DND-41 (cell line): ENCODE measurements around the gene NHEJ1.

ENCODE experiments used
- ATAC-seq: fragments of 200-7000 bp; cut with Tn5 transposase; 3 replicates; pipeline ENCODE4 v1.9.1; 2021; ENCODE audit warnings: low read depth; ENCODE audit not compliant: insufficient read depth
- DNase-seq: peaks from one replicate; pipeline ENCODE4 v3.0.0-alpha.2; 2020
- H2AFZ ChIP-seq: 2 replicates; pipeline ENCODE4 v1.6.0; 2012; ENCODE audit warnings: low read depth, low read length
- H3K27ac ChIP-seq: 2 replicates; pipeline ENCODE4 v1.5.1; 2012; ENCODE audit warnings: low read length, inconsistent platforms
- H3K27me3 ChIP-seq: fragments of 200-600 bp; sonication (generic); 2 replicates; pipeline ENCODE4 v1.6.0; 2012; ENCODE audit warnings: low read length, mild to moderate bottlenecking, inconsistent platforms; ENCODE audit not compliant: insufficient read depth, poor library complexity
- H3K36me3 ChIP-seq: 2 replicates; pipeline ENCODE4 v1.5.1; 2012; ENCODE audit warnings: low read length, inconsistent platforms; ENCODE audit not compliant: insufficient read depth
- H3K4me1 ChIP-seq: 2 replicates; pipeline ENCODE4 v1.5.1; 2012; ENCODE audit warnings: mild to moderate bottlenecking, low read length; ENCODE audit not compliant: insufficient read depth
- H3K4me2 ChIP-seq: 2 replicates; pipeline ENCODE4 v1.6.0; 2012; ENCODE audit warnings: mild to moderate bottlenecking, moderate library complexity, low read length, inconsistent platforms; ENCODE audit not compliant: insufficient read depth
- H3K4me3 ChIP-seq, 2 experiments: fragments of 200-600 bp in 1 of 2; shearing (Covaris generic) in 1 of 2; 2 replicates each; pipeline ENCODE4 v1.5.1; 2012 to 2016; ENCODE audit warnings: inconsistent platforms in 2 of 2, low read length in 2 of 2, mild to moderate bottlenecking in 2 of 2, low read depth in 1 of 2, moderate library complexity in 1 of 2
- H3K79me2 ChIP-seq: 2 replicates; pipeline ENCODE4 v1.6.0; 2012; ENCODE audit warnings: low read length, inconsistent platforms; ENCODE audit not compliant: insufficient read depth
- H3K9ac ChIP-seq: 2 replicates; pipeline ENCODE4 v1.6.0; 2012; ENCODE audit warnings: low read depth, mild to moderate bottlenecking, inconsistent platforms, low read length, moderate library complexity
- H3K9me3 ChIP-seq: 2 replicates; pipeline ENCODE4 v1.5.1; 2012; ENCODE audit warnings: low read length, moderate library complexity, mild to moderate bottlenecking, inconsistent platforms; ENCODE audit not compliant: insufficient read depth, severe bottlenecking
- H4K20me1 ChIP-seq: 2 replicates; pipeline ENCODE4 v1.6.0; 2012; ENCODE audit warnings: low read length; ENCODE audit not compliant: insufficient read depth
- CTCF ChIP-seq: IDR thresholded peaks from 2 replicates; pipeline ENCODE4 v1.5.1; 2012; ENCODE audit warnings: borderline replicate concordance, low read length, moderate library complexity, mild to moderate bottlenecking; ENCODE audit not compliant: poor library complexity, severe bottlenecking; ENCODE audit errors: extremely low read depth
- EZH2 ChIP-seq: IDR thresholded peaks from 3 replicates; pipeline ENCODE4 v1.6.1; 2012; ENCODE audit warnings: borderline replicate concordance, low read depth, mild to moderate bottlenecking, moderate library complexity, low read length, inconsistent platforms; ENCODE audit not compliant: severe bottlenecking

Gene NHEJ1

GRCh38 chr2:219106251-219106650, 54.4 kb downstream of the NHEJ1 start:
- Histone ChIP-seq H2AFZ (no peak overlapping the region), H3K36me3 (no peaks in the 10 kb centered on the region), H3K9ac (no peak overlapping the region), H3K4me3 (no peak overlapping the region), H3K79me2 (no peaks in the 10 kb centered on the region), H3K27ac (no peak overlapping the region), H3K4me2 (no peak overlapping the region), H3K27me3 (no peaks in the 10 kb centered on the region), H3K4me1 (no peaks in the 10 kb centered on the region), H4K20me1 (no peaks in the 10 kb centered on the region), H3K9me3 (no peaks in the 10 kb centered on the region)
- no peak for DNase-seq
- TF ChIP-seq EZH2 (no peak), CTCF (no peak)
- ATAC-seq = no peak

- no peaks in the 10 kb centered on the region for H3K79me2 ChIP-seq
- no peak overlapping the region for H3K4me3 ChIP-seq
- H3K27me3 ChIP-seq = no peaks in the 10 kb centered on the region
- no peaks in the 10 kb centered on the region for H3K9me3 ChIP-seq
- no peaks in the 10 kb centered on the region for H3K36me3 ChIP-seq
- TF ChIP-seq EZH2 = no peak
- TF ChIP-seq CTCF = peak; percentile 81
- H3K9ac ChIP-seq = no peak overlapping the region
- H2AFZ ChIP-seq = no peak overlapping the region
- H3K27ac ChIP-seq = no peak overlapping the region
- peak; percentile 12 for DNase-seq
- no peak overlapping the region for H3K4me2 ChIP-seq
- H3K4me1 ChIP-seq = no peaks in the 10 kb centered on the region
- no peaks in the 10 kb centered on the region for H4K20me1 ChIP-seq
- ATAC-seq = peak; percentile 73; the same call in 2 of the 3 replicates
Observed at GRCh38 chr2:219104107-219105035, 56.2 kb downstream of the NHEJ1 start.

- H3K27me3 ChIP-seq = no peaks in the 10 kb centered on the region
- no peak overlapping the region for H2AFZ ChIP-seq
- H3K4me1 ChIP-seq = no peaks in the 10 kb centered on the region
- no peak overlapping the region for H3K4me2 ChIP-seq
- no peaks in the 10 kb centered on the region for H3K9me3 ChIP-seq
- ATAC-seq (no peak), DNase-seq (no peak)
- no peaks in the 10 kb centered on the region for H3K79me2 ChIP-seq
- no peak overlapping the region for H3K9ac ChIP-seq
- no peaks in the 10 kb centered on the region for H4K20me1 ChIP-seq
- peaks cover 2% of the 10 kb centered on the region; the same call in 1 of the 2 replicates for H3K36me3 ChIP-seq
- no peak overlapping the region for H3K4me3 ChIP-seq
- TF ChIP-seq CTCF (no peak), EZH2 (no peak)
- H3K27ac ChIP-seq = no peak overlapping the region
Observed at GRCh38 chr2:219099329-219099728, 61.3 kb downstream of the NHEJ1 start.
